Hepatocyte (in vitro differentiated cells): ENCODE measurements around the gene RGS3.
"Not testable (repeated sequence)": the region's sequence is repeated elsewhere in the genome, so short reads cannot be mapped to it uniquely, and the experiment has no call there.

Experiments
- EZH2 ChIP-seq: fragments of 200-600 bp; sonication (generic); IDR thresholded peaks from 2 replicates; pipeline ENCODE4 v1.6.1; 2016; ENCODE audit warnings: antibody characterized with exemption, mild to moderate bottlenecking, borderline replicate concordance
- EZH2phosphoT487 ChIP-seq: fragments of 200-600 bp; sonication (generic); IDR thresholded peaks from one replicate; pipeline ENCODE4 v1.6.1; 2018; ENCODE audit warnings: antibody characterized with exemption, mild to moderate bottlenecking, low read depth, moderate library complexity; ENCODE audit not compliant: unreplicated experiment, severe bottlenecking
- TF ChIP-seq, protein P1 (sequence below): fragments of 200-600 bp; sonication (generic); IDR thresholded peaks from 2 replicates; pipeline ENCODE4 v1.5.1; 2016; ENCODE audit warnings: antibody characterized with exemption, mild to moderate bottlenecking; ENCODE audit not compliant: poor library complexity

DNA sequence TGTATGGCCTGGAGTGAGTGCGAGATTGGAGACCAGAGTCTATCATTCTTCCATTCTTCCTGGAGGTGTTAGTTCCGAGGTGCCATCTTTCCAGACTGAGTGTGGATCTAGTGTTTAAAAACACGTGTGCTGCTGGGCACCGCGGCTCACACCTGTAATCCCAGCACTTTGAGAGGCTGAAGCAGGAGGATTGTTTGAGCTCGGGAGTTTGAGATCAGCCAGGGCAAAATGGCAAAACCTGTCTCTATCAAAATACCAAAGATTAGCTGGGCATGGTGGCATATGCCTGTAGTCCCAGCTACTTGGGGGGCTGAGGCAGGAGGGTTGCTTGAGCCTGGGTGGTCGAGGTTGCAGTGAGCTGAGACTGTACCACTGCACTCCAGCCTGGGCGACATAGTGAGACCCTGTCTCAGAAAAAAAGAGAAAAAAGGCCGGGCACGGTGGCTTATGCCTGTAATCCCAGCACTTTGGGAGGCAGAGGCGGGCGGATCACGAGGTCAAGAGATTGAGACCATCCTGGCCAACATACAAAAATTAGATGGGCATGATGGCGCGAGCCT is 176.0 kb downstream of the RGS3 start:
- TF ChIP-seq, protein P1, sequence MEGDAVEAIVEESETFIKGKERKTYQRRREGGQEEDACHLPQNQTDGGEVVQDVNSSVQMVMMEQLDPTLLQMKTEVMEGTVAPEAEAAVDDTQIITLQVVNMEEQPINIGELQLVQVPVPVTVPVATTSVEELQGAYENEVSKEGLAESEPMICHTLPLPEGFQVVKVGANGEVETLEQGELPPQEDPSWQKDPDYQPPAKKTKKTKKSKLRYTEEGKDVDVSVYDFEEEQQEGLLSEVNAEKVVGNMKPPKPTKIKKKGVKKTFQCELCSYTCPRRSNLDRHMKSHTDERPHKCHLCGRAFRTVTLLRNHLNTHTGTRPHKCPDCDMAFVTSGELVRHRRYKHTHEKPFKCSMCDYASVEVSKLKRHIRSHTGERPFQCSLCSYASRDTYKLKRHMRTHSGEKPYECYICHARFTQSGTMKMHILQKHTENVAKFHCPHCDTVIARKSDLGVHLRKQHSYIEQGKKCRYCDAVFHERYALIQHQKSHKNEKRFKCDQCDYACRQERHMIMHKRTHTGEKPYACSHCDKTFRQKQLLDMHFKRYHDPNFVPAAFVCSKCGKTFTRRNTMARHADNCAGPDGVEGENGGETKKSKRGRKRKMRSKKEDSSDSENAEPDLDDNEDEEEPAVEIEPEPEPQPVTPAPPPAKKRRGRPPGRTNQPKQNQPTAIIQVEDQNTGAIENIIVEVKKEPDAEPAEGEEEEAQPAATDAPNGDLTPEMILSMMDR: not testable (repeated sequence)
- TF ChIP-seq EZH2phosphoT487, EZH2: not testable (repeated sequence)
